Body of pancreas (tissue), 4 donors: ENCODE data around the gene CCL18. TPM values are rescaled to one million over a fixed set of nuclear protein-coding genes. Genes with fewer than 3 reads are reported as not detected.

Source experiments
- ATAC-seq: fragments of 150-250 bp; one replicate; pipeline ENCODE4 v1.9.1; 2016
- DNase-seq, 4 donors: peaks; one replicate each; pipeline ENCODE4 v3.0.0-alpha.2; 2019
- H3K27ac ChIP-seq, 4 donors: fragments of 200-600 bp; sonication (generic); 1 replicate in 3 of 4; 2 replicates in 1 of 4; pipeline versions ENCODE4 v1.5.1 to v1.6.1; 2016 to 2019; ENCODE audit warnings: mild to moderate bottlenecking in 1 of 4, mixed read lengths in 1 of 4, moderate library complexity in 1 of 4
- H3K27me3 ChIP-seq, 2 donors: fragments of 200-600 bp; sonication (generic); one replicate each; pipeline ENCODE4 v1.6.0; 2016; ENCODE audit warnings: mild to moderate bottlenecking in 1 of 2
- H3K36me3 ChIP-seq, 2 donors: fragments of 200-600 bp; sonication (generic); replicated peaks in 1 of 2; 2 replicates each; pipeline ENCODE4 v1.5.1; 2016; ENCODE audit warnings: low read depth in 2 of 2; ENCODE audit not compliant: insufficient read depth in 1 of 2
- H3K4me1 ChIP-seq: fragments of 200-600 bp; sonication (generic); one replicate; pipeline ENCODE4 v1.6.0; 2016
- H3K4me3 ChIP-seq, 2 donors: fragments of 200-600 bp; sonication (generic); 1 replicate in 1 of 2; 2 replicates in 1 of 2; pipeline ENCODE4 v1.5.1; 2016 to 2019
- H3K9me3 ChIP-seq, 3 donors: fragments of 200-600 bp; sonication (generic); 1 replicate in 2 of 3; 2 replicates in 1 of 3; pipeline ENCODE4 v1.5.1; 2016
- CTCF ChIP-seq, 7 experiments: fragments of 450-650 bp in 4 of 7; fragments of 200-600 bp in 3 of 7; sonication (generic) in 3 of 7; IDR thresholded peaks; one replicate each; pipeline ENCODE4 v1.5.1; 2016 to 2019; ENCODE audit warnings: antibody characterized with exemption in 7 of 7
- POLR2A ChIP-seq, 3 donors: fragments of 450-650 bp; IDR thresholded peaks; one replicate each; pipeline ENCODE4 v1.6.1; 2016; ENCODE audit warnings: antibody characterized with exemption in 3 of 3, mild to moderate bottlenecking in 2 of 3
- WGBS, 2 donors: methylation state at CpG; one replicate each; pipeline ENCODE4 v1.1.5; 2017; 5-methylcytosine and 5-hydroxymethylcytosine counted together
- intact Hi-C: fragments of 100-400 bp; cut with DNase I; formaldehyde crosslinking; loops from one replicate; pipeline ENCODE4 v1.15.1; 2023
- total RNA-seq, 2 donors: library from RNA; depleted of rRNA; stranded (reverse); fragments of >200 nt; gene quantifications; one replicate each; pipeline ENCODE4 v1.1.0, GENCODE V29; 2016

The CCL18 gene
- total RNA-seq, 2 donors from 2014 or later: not detected

DNA sequence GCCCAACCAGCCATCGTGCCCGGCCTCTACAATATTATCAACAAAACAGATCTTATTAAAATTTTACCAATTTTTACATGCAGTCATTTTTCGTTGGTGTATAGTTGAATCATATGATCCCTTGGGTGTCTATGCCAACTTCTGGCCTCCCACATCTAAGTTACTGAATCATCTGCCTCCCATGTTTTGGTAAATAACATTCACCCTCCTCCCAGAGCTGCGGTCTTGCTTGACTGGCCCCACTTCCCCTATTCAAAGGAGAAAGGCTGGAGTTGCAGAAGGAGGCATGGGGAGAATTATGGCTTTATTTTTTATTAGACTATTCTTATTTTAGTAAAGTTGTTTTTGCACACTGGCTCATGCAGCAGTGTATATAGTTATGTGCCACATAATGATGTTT is 27.8 kb upstream of the CCL18 start:
- intact Hi-C loops: no loop called here
- peak in 1 of 4 donors; percentile 15 for DNase-seq
- H3K27me3 ChIP-seq: no peaks in the 10 kb centered on the region
- WGBS, 2 donors: 80 to 87% methylated on average over 4 of the region's 4 CpGs
- H3K4me3 ChIP-seq: no peak overlapping the region
- no peak for ATAC-seq
- H3K36me3 ChIP-seq: no peaks in the 10 kb centered on the region
- no peak overlapping the region for H3K27ac ChIP-seq
- H3K4me1 ChIP-seq: no peaks in the 10 kb centered on the region
- no peak for TF ChIP-seq POLR2A (IDR thresholded peaks at IDR 0.05)
- TF ChIP-seq CTCF (IDR thresholded peaks at IDR 0.05): no peak
- H3K9me3 ChIP-seq: no peaks in the 10 kb centered on the region

- 71 to 82% methylated on average over 2 of the region's 2 CpGs for WGBS, 2 donors
- H3K9me3 ChIP-seq: no peaks in the 10 kb centered on the region
Observed at GRCh38 chr17:36048066-36048465, 16.0 kb upstream of the CCL18 start.

GRCh38 chr17:36049643-36050042 is 14.4 kb upstream of the CCL18 start:
- DNase-seq (no peak), ATAC-seq (no peak)
- Histone ChIP-seq H3K27me3 (no peaks in the 10 kb centered on the region), H3K9me3 (no peaks in the 10 kb centered on the region), H3K4me3 (no peak overlapping the region), H3K4me1 (no peaks in the 10 kb centered on the region), H3K27ac (no peak overlapping the region), H3K36me3 (no peaks in the 10 kb centered on the region)
- TF ChIP-seq POLR2A (IDR thresholded peaks at IDR 0.05): no peak
- no peak for TF ChIP-seq CTCF (IDR thresholded peaks at IDR 0.05)
- intact Hi-C loops: no loop called here
- 91 to 95% methylated on average over 2 of the region's 2 CpGs for WGBS, 2 donors

More at GRCh38 chr17:36048066-36048465, 16.0 kb upstream of the CCL18 start:
- H3K36me3 ChIP-seq: no peaks in the 10 kb centered on the region
- ATAC-seq: no peak
- TF ChIP-seq CTCF (IDR thresholded peaks at IDR 0.05): no peak
- no peak for TF ChIP-seq POLR2A (IDR thresholded peaks at IDR 0.05)
- H3K4me3 ChIP-seq: no peak overlapping the region
- no peak overlapping the region for H3K27ac ChIP-seq
- no peaks in the 10 kb centered on the region for H3K4me1 ChIP-seq
- DNase-seq: no peak
- H3K27me3 ChIP-seq: no peaks in the 10 kb centered on the region
- intact Hi-C loops: no loop called here

- no peak for ATAC-seq
- no peak overlapping the region for H3K4me3 ChIP-seq
- no peaks in the 10 kb centered on the region for H3K4me1 ChIP-seq
- H3K9me3 ChIP-seq: no peaks in the 10 kb centered on the region
- TF ChIP-seq CTCF (IDR thresholded peaks at IDR 0.05) (no peak), POLR2A (IDR thresholded peaks at IDR 0.05) (no peak)
- 57 to 72% methylated on average over 2 of the region's 2 CpGs for WGBS, 2 donors
- no peak for DNase-seq
- H3K27ac ChIP-seq: no peak overlapping the region
- H3K27me3 ChIP-seq: no peaks in the 10 kb centered on the region
- intact Hi-C loops: no loop called here
- H3K36me3 ChIP-seq: no peaks in the 10 kb centered on the region
Observed at GRCh38 chr17:36055171-36055570, 8.9 kb upstream of the CCL18 start.

- no peaks in the 10 kb centered on the region for H3K9me3 ChIP-seq
- DNase-seq (no peak), ATAC-seq (no peak)
- H3K36me3 ChIP-seq: no peaks in the 10 kb centered on the region
- TF ChIP-seq POLR2A (IDR thresholded peaks at IDR 0.05): no peak
- TF ChIP-seq CTCF (IDR thresholded peaks at IDR 0.05): no peak
- WGBS, 2 donors: 74% methylated on average over 4 of the region's 4 CpGs
- no peaks in the 10 kb centered on the region for H3K4me1 ChIP-seq
- no peak overlapping the region for H3K4me3 ChIP-seq
- no peaks in the 10 kb centered on the region for H3K27me3 ChIP-seq
- no peak overlapping the region for H3K27ac ChIP-seq
- intact Hi-C loops: no loop called here
Observed at GRCh38 chr17:36055921-36056520, 8.1 kb upstream of the CCL18 start.
